ENCODE measurements around the gene ATRAID.
"Not testable (repeated sequence)": the region's sequence is repeated elsewhere in the genome, so short reads cannot be mapped to it uniquely, and the experiment has no call there.

The ATRAID gene

DNA sequence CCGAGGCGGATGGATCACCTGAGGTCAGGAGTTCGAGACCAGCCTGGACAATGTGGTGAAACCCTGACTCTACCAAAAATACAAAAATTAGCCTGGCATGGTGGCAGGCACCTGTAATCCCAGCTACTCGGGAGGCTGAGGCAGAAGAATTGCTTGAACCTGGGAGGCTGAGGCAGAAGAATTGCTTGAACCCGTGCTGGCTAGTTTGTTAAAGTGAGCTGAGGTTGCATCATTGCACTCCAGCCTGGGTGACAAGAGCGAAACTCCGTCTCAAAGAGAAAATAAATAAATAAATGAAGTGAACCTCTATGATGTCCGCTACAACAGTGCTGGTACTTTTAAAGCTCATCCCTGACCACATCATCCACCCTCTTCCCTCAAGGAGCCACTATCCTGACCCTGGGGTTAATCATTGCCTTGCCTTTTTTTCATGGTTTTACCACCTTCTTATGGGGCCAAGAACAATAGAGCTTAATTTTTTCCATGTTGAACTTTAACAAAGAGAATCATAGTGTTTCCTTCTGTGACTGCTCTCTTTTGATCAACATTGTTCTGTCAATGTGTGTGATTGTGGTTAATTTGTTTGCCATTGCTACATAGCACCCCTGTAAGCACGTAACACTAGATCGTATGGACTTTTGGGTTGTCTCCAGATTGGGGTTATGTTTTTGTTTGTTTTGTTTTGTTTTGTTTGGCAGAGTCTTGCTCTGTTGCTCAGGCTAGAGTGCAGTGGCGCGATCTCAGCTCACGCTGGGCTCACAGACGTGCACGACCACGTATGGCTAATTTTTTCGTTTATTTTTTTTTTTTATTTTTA, 17.1 kb upstream of the ATRAID start:
- DNase-seq (ENCODE audit: low read depth in 2 of 2), result no peak

DNA sequence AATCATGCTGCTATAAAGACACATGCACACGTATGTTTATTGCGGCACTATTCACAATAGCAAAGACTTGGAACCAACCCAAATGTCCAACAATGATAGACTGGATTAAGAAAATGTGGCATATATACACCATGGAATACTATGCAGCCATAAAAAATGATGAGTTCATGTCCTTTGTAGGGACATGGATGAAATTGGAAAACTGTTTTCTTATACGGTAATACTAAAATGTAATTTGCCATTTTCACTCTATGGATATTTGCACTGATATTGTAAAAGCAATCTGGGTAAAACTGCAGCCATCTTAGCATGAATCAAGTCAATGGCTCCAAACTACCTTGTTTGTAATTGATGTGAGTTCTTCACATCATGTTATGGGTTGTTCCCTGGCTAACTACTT, 16.0 kb upstream of the ATRAID start:
- DNase-seq (ENCODE audit: low read depth in 2 of 2), result not testable (repeated sequence)

DNA sequence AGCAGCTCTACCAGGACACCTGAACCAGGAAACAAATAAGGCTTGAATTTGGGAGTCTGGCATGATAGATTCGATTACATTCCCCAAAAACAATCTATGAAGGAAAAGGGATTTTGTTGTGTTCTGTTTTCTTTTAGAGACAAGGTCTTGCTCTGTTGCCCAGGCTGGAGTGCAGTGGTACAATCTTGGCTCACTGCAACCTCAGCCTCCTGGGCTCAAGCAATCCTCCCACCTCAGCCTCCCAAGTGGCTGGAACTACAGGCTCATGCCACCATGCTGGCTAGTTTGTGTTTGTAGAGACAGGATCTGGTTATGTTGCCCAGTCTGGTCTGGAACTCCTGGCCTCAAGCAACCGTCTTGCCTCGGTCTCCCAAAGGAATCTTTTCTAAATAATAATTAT, 13.8 kb upstream of the ATRAID start:
- not testable (repeated sequence) for DNase-seq (ENCODE audit: low read depth in 2 of 2)

DNA sequence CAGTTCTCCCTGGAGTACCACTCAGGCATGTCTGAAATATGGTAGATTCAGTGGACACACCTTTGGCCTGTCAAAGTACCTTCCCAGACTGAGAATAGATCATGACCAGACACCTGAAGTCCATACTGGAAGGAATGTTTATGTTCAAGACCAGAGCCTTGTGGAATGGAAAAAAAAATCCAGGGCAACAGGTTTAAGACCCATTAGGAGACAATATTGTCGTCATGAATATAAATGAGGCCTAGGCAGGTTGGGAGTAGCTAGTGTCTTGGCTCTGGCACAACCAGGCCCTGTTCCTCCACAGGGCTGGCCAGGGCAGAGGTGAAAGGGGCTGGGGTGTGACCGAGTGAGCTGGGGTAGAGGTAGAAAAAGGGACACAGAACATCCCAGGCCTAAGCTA, 13.2 kb upstream of the ATRAID start:
- no peak for DNase-seq (ENCODE audit: low read depth in 2 of 2)

DNA sequence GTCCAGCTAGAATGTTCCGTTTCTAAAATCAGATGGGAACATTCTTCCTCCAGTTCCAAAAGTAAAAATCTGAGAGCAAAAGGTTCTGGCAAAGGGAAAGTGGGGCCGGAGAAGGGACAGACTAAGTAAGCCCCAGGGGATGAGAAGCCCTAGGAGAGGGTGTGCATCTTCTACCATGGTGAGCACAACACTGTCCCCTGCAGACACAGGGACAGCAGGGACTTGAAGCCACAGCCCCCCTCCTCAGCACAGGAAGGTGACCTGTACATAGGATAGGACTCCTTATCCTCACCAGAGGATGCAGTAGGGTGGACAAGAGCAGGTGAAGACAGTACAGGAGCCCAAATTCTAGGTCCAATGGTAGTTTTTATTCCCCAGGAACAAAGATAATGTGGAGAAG, 12.6 kb upstream of the ATRAID start:
- DNase-seq (ENCODE audit: low read depth in 2 of 2), result no peak

DNA sequence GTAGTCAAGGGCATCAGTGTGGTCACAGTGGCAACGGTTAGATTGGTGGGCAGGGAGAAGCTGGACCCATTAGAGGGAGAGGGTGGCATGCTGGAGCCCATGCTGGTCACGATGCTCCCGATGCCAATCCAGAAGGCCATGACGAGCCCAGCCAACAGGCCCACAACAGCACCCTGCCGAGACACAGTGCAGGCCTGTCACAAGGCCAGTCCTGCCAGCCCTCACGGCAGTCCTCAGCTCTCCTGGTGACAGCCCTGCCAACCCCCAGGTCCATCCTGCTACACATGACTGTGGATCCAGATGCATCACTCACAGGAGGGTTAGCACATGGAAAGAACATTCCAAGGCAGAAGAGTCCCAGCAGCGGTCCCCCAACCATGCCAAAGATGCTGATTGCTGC, 10.2 kb upstream of the ATRAID start:
- no peak for DNase-seq (ENCODE audit: low read depth in 2 of 2)

DNA sequence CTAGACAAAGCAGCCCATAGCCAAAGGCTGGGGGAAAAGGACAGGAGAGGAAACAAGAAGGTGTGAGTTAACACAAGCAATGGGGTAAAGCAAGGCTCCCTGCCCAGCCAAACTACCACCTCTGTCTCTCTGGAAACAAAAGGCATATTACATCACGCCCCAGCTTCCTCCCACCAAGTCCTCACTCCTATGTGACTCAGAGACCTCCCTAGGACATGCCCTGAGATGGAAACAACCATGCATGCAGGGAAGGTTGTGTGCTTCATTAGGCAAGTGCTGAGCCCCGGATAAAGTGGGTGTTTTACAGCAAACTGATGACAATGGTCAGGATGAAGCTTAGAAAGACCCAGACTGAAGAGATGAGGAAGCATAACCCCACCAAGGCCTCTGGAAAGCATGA, 9.0 kb upstream of the ATRAID start:
- DNase-seq (ENCODE audit: low read depth in 2 of 2), result no peak

DNA sequence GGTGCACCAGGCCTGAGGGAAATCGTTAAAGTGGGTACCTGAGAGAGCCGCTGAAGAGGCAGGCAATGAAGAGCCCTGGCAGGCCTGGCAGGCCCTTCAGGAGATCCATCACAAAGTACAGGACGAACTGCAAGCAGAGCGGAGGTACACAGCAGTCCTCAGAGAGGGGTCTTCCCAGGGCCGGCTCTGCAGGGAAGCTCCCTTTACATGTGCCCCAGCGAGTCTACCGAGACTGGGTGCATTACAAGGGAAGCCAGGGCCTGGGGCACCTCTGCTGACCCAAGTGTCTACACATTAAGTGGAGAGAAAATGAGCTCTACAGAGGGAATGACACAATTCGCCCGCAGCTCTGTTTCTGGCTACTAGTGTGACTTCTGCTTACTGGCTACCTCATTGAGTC, 8.1 kb upstream of the ATRAID start:
- DNase-seq (ENCODE audit: low read depth in 2 of 2), result no peak

DNA sequence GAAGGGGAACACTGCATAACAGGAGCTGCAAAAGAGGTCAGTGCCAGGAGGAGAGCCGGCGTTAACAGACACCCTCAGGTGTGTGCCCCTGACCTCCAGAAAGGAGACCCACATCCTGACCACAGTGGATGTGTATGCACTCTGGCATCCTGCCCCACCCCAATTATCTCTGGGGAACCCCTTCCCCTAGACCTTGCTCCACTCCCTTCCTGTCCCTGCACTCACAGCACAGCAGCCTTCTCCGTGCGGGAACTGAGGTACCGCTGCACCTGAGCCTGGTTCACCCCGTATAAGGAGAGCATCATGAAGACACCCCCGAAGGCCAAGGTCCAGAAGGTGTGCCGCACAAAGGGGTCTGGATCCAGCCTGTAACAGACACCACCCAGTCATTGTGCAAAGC, 7.3 kb upstream of the ATRAID start:
- DNase-seq (ENCODE audit: low read depth in 2 of 2), result no peak

DNA sequence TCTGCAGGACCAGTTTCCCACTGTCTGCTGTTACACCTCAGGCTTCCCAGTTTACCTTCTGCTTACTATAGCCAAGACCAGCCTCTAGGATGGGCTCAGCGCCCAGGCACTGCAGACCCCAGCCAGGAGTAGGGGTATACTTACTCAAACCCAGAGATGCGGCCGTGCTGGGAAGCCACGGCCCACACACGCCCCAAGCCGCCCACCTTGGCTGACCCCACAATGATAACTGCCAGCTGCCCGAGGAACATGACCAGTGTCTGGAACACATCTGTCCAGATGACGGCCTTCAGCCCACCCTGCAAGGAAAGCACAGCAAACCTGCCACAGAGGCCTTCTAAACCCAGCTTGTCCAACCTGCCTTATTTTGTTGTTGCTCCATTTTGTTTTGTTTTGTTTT, 6.6 kb upstream of the ATRAID start:
- DNase-seq (ENCODE audit: low read depth in 2 of 2), result no peak

DNA sequence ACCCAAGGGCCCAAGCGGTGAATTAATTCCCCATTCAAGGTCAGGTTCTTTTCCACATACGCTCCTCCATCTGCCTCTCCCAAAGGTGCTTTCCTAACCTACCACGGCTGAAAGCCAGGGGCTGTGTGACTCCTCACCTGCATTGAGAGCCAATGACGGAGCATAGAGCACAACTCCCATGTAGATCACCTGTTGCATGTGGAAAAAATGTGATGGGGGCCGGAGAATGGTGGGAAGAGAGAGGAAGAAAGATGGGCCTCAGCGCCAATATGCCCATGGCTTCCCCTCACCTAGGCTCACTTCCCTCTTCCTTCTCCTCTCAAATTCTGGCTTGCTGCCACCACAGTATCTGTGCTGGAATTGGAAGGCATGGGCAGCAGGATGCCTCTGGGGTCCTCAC, 5.5 kb upstream of the ATRAID start:
- DNase-seq (ENCODE audit: low read depth in 2 of 2), result no peak

DNA sequence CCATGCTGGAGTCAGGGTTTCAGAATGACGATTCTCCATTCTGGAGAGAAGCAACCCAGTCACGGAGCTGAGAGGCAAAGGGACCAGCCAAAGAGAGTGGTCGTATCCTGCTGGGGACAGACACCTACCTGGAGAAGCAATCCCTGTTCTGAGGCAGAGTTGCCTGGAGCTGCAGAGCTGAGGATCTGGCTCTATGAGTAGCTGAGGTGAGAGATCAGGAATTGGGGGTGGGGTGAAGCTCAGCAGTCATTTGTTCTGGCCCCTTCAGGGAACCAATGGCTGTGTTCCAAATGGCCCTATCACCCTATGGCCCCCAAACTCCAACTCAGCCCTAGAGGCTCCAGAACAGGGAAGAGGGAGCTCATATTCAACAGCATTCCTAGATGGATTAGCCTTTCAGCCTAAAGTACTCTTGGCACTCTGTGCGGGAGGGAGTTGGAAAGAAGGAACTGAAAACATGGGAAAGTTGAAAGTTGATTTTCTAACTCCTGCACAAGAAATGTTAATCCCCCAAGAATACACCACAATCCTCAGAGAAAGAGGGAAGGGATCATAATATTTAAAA, 3.3 kb upstream of the ATRAID start:
- no peak for DNase-seq (ENCODE audit: low read depth in 2 of 2)

DNA sequence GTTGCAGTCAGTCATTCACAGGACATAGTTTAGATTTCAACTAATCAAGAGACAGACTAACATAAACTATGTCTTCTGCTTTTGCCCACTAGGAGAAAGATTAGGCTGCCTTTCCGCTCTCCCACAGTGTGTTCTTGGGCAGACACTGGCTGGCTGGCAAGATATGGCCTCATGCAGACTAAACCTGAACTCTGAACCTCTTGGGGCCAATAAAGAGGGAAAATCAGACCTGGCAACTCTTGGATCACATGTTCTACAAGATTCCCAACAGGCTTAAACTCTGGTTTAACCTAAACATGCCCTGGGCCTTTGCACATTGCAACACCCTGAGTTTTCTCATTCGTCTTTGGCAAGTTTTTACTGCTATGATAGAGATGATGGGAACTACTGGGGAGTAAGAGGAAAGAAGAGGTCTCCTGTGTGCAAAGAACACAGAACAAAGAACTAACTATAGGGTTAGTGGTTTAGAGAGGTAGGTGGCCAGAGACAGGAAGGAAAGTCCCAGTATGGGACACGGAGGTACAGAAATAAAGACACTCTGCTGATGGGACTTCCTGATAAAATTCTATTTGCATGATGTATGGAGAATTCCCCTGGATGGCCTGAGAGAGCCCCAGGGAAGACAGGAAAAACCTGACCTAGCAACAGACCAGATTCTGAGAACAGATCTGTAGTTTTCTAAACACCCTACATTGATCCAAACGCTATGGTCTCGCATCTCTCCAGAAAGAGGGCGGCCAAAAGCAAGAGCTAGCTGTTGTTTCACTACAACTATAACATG, 2.0 kb upstream of the ATRAID start:
- DNase-seq (ENCODE audit: low read depth in 2 of 2), result no peak

DNA sequence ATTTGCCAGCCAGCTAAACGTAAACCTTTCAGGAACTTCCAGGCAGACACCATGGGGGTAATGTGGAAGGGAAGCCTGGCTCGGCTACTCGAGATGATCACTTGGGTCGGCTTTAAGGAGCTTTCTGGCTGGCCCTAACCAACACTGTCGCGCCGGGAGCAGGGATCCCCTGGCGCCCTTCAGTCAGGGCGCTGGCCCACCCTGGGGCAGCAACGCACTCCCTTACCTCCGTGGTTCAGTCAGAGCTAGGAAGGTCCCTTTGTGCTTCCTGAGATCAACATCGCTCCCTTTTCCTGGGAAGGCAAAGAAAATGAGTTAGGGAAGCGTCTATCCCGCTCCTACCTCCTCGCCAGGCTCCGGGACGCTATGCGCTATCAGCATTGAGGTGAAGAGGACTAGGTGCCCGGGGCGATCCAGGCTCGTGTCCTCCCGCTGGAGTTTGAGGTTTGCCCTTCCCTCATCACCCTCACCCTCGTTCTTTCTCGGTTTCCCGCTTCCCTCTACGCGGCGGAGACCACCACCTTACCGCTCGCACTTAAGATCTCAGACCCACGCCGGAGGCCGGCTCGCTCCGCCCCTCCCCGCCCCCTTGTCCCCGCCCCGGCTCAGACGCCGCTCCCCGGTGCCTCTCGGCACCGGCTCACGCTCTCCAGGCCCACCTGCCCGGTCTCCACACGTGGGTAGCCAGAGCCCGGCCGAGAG, 449 bp upstream of the ATRAID start:
- DNase-seq (ENCODE audit: low read depth in 2 of 2), result peak in 1 of 2 donors; percentile 74

DNA sequence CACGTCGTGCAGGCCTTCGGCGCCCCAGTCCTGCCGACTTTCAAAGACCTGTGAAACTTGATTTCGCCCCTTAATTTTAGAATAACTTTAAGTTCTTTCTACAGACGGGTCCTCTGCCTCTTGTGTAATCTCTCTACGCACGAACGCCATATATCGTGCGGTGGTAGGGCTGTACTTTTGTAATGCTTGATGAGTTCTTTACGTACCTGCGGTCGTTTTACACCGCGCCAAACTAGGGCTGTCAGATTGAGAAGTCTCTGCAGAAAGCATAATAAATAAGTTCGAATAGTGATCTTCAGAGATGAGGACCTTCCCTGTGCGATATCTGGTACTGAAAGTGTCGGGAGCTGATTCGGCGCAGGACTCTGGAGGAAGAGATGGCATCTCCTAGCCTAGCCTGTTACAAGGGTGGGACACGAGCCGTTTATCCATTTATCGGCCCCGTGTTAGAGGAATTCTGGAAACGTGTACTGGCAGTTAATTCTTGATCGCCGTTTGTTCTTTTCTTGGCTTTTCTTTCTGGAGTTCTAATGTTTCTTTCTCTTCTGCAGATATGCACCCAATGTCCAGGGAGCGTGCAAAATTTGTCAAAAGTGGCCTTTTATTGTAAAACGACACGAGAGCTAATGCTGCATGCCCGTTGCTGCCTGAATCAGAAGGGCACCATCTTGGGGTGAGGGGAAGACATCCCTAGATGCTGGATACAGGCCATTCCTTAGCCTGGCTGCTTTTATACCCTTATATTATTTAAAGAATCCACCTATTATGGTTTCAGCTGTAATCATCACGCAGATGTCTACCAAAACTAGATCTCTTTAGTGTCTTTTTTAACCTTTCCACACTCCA, 1.0 kb downstream of the ATRAID start:
- DNase-seq (ENCODE audit: low read depth in 2 of 2), result peak in 1 of 2 donors; percentile 22

DNA sequence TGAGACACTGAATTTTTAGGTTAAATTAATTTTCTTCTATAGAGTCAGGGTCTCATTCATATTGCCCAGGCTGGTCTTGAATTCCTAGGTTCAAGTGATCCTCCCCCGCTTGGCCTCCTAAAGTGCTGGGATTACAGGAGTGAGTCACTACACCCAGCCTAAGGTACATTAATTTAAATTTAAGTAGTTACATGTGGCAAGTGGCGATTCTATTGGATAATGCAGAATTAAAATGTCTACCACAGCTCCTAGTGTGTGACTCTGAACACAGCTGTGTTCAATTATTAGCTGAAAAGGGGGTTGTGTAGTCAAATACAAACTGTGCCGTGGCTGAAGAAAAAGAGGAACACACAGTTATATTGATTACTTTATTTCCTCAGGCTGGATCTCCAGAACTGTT, 3.1 kb downstream of the ATRAID start:
- no peak for DNase-seq (ENCODE audit: low read depth in 2 of 2)

DNA sequence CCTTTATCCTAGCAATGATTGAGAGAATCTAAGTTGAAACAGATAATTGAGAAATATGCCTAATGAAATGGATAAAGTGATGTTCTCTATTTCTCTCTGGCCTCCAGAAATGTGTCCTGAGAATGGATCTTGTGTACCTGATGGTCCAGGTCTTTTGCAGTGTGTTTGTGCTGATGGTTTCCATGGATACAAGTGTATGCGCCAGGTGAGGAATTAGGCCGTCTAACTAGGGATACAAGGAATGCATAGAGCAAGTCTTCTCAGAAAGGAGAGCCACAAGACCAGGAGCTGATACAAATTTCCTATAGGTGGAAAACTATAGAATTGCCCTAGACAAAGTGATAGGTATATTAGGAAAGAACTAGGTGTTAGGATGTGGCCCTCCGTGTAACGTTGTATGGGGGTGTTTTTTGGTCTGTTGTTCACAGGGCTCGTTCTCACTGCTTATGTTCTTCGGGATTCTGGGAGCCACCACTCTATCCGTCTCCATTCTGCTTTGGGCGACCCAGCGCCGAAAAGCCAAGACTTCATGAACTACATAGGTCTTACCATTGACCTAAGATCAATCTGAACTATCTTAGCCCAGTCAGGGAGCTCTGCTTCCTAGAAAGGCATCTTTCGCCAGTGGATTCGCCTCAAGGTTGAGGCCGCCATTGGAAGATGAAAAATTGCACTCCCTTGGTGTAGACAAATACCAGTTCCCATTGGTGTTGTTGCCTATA, 4.7 kb downstream of the ATRAID start:
- DNase-seq (ENCODE audit: low read depth in 2 of 2), result no peak

DNA sequence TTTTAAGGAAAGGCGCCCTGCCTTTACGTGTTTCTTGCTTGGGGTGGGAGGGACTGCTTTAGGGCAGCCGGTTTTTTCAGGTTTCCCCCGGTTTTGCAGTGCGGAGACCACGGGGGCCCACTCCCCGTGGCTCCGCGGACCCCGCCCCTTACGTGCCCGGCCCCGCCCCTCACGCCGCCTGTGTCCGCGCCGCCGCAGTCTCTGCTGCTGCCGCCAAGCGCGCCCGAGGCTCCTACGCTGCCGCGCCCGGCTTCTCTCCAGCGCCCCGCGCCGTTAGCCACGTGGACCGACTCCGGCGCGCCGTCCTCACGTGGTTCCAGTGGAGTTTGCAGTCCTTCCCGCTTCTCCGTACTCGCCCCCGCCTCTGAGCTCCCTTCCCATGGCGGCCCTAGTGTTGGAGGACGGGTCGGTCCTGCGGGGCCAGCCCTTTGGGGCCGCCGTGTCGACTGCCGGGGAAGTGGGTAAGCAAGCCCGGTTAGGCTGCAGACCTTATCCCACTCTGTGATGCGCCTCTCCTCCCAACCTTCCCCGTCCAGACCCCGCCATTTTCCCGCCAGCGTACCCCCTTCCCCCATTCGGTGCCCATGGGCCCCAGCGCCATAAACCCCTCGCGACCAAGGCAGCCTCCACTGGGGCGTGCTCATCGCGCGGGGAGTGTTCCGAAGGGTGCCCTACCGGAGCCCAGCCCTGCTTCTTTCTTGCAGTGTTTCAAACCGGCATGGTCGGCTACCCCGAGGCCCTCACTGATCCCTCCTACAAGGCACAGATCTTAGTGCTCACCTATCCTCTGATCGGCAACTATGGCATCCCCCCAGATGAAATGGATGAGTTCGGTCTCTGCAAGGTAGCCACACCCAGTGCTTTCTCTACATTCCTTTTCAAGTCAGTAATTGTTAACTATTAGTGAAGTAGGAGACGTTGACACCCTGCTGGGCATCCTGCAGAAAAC, 5.6 kb downstream of the ATRAID start, which contains the start of gene CAD:
CAD (plus strand) TSS at position 197 of the 949 bp plus-strand sequence; CDS start at position 380, 183 bp downstream.
- peak; percentile 84 to 94 for DNase-seq (ENCODE audit: low read depth in 2 of 2)

DNA sequence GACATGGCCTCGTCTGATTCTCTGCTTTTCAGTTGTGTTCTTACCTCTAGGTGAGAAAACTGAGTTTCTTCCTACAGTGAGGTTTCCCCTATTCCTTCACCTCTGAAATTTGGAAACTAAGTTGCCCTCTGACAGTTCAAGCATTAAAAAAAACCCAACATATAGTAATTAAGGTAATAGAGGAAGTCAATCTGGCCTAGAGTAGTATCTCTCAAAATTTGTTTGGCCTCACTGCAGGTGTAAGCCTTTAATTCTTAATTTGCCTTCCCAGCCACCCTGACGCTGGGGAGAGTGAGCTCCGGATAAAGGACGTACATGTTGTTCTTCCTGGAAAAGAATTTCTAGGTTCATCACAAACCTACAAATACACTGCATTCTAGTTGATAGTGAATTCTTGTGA, 6.8 kb downstream of the ATRAID start:
- no peak for DNase-seq (ENCODE audit: low read depth in 2 of 2)
